Measurements from ENCODE around the gene EEF1AKMT3.
A peak's percentile ranks its signal among the peaks of the same experiment; 100 is the strongest.

Gene EEF1AKMT3

DNA sequence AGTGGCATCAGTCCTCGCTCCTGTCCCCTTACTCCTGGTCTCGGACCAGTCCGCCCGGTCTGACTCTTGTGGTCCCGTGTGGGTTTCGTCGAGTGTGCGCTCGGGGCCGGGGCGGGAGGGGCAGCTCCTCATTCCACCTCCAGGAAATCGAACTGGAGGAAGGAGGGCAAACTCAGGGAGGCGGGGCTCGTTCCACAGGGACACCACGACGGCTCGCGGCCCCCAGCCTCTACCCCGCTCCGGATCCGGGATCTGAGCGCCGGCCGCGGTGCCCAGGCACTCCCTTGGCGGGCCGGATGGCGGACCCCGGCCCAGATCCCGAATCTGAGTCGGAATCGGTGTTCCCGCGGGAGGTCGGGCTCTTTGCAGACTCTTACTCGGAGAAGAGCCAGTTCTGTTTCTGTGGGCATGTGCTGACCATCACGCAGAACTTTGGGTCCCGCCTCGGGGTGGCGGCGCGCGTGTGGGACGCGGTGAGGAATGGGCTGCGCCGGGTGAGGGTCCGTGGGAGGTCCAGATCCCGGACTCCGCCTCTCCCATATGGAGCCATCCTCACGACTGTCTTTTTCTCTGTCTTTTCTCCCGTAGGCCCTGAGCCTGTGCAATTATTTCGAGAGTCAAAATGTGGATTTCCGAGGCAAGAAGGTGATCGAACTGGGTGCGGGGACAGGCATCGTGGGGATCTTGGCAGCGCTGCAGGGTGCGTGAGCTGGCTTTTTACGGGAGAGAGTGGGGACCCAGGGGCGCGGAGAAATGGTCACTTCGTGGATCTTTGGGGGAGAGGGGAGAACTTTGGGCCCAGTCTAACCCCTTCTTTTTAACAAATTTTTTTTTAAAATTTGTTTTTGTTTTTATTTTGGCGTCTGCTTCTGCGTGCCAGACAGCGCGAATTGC is at the start of gene EEF1AKMT3:
TSS of gene EEF1AKMT3 (plus strand) at position 186 of the 894 bp plus-strand sequence. CDS start at position 297, 111 bp downstream.
- DNase-seq, result no peak

DNA sequence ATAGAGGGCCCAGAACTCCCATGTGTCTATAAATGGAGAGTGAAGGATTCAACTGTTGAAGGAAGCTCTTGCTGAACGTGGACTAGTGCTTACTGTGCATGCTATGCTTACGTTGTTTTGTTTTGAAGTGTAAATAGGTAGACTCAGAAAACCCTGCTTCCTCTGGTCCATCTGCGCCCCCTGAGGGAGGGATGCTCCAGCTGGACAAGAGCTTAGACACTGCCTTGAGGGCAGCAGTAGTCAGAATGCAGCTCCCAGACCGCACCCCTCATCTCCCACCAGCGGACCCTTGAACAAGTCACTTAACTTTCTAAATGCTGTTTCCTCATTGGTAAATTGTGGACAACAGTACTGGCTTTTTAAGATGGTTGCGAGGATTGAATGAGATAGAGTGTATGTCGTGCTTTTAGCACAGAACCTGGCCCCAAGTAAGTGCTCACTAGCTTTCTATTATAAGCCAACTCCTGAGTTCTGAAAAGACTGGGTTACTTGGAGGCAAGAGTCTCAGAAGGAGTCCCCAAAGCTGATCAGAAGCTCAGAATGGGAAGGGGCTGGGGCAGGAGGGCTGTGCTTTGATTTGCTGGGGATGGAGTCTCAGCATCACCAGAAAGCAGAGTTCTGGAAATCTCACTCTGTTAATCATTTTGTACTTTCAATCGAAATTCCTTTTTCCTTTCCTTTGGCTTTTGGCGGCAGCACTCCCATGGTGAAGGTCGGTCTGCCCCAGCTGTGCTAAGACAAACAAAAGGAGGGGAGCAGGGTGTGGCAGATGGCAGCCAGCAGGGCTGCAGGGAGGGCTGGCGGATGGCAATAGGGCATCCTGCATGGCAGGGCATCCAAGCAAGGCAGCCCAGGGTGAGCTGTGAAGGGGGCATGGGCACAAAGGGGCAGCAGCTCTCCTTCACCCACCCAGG is 49.4 kb upstream of the EEF1AKMT3 start:
- DNase-seq, result no peak

DNA sequence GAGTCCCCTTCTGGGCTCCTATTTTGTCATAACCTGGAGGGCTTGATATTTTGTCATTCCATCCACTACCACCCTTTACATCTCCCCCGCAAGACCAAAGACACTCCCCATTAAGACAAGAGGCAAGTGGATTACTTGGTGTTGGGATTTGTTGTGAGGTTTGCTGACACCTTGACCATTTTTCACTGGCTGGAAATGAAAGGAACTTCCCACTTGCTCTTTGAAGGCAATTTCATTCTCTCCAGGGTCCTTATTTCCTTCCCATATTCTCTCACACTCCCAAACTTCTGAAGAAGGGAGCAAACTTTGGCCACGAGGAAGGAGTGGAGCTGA is 48.8 kb upstream of the EEF1AKMT3 start:
- no peak for DNase-seq

DNA sequence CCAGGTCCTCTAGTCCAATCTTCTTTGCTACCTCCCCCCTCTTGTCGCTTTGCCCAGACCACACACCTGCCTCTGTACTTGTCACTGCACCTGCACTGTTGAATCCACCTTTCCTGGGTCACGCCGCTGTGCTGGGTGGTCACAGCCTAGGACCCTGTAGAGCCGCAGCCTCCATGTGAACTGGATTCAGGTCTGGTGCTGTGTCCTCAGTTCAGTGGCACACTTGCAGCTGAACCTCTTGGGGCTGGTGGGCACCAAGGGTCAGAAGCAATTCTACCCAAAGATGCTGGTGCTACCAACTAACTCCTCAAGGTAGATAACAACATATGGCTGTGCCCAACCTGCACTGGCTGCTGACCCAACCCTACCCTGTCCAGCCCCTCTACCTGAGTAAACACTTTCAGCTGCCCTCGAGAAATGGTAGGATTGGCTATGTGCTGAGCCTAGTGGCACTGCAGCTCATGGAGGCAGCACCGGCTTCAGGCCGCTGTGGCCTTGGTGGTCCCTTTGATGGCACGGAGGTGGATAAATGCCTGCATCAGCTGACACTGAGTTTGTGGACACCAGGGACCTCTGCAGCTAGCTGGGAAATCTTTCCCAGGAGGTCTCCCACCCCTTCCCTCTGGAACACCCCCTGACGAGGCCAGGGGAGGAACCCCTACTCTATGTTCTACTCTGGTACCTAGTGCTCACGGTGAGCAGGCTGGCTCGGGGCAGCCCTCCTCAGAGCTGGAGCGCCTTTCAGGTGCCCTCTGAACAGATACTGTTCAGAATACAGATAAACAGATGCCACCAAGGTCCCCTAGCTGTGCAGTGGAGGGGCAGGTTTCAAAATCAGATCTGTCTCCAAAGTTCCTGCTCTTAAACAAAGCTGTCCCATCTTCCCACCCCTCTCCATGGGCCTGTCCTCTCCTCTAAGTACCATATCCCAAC is 48.1 kb upstream of the EEF1AKMT3 start:
- no peak for DNase-seq

DNA sequence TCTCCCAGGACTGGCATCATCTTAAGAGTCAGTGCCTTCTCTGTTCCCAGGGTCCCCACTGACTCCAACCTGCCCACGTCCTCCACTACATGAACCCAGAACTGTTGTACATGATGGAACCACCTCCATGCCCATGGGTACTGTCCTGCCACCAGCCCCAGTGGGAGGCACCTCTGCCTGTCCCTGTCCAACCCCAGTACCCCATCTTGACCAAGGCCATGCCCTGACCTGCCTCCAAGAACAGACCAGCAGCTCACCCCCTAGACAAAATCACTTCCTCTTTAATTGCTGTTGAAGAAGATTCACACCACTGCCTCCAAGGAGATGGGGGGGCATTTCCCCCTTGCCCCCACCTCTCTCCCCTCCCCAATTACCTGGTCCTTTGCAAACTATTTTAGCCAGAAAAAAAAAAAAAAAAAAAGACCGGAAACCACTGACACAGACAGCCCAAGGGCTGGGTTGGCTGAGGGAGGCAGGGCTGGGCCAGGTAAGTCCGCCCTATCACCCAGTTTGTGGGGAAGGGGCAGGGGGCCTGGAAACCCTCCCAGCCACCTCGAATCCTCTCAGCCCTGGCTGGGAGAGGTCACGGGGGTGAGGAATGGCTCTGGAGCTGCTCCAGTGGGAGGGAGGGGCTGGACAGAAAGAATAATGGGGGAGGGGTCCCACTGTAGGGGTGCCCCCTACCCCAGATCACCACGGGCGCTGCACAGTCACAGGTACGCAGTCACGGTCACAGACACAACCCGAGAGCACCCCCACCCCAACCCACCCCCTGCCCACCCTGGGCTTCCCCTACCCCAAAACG is 47.3 kb upstream of the EEF1AKMT3 start:
- no peak for DNase-seq

DNA sequence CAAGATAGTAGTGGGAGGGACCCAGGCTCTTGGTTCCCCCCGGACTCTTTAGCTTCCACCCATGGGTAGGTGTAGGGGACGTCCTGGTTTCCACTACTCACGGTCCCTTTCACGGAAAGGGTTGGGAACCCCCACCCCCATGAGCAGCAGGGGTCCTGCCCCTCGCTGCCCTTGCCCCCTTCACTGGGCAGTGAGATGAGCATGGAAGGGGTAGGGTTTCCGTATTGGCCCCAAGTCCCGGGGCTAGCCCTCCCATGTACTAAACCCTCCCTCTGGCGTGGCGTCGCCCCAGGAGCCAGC is 46.6 kb upstream of the EEF1AKMT3 start:
- DNase-seq, result no peak

DNA sequence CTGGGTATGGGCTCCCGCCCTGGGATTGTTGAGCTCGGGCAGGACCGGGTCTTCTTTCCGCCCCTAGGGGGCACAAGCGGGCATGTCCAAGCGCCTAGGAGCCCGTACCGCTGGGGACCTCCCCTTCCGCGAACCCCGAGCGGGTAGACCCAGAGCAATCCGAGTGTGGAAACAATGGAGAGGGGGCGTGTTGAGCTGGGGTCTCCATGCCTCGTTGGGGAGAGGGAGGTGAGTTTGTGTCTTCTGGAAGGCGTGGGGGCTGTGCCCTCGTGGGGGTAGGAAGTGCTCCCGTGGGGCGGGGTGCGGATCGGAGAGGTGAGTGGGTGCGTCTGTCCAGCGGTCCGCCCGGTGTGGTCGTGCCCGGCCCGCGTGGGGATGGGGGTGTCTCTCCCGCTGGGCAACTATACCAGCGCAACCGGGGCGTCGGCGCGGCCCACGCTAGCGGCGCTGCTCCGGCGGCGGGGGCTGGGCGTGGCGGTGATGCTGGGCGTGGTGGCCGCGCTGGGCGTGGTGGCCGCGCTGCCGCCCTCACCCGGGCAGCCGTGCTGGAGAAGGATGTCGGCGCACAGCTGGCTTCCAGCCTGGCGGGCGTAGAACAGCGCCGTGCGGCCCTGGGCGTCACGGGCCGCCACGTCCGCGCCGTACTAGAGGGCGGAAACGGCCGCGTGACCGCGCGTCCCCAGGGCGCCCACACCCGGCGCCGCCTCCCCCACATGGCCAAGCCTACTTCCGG is 46.1 kb upstream of the EEF1AKMT3 start:
- peak; percentile 61 for DNase-seq

DNA sequence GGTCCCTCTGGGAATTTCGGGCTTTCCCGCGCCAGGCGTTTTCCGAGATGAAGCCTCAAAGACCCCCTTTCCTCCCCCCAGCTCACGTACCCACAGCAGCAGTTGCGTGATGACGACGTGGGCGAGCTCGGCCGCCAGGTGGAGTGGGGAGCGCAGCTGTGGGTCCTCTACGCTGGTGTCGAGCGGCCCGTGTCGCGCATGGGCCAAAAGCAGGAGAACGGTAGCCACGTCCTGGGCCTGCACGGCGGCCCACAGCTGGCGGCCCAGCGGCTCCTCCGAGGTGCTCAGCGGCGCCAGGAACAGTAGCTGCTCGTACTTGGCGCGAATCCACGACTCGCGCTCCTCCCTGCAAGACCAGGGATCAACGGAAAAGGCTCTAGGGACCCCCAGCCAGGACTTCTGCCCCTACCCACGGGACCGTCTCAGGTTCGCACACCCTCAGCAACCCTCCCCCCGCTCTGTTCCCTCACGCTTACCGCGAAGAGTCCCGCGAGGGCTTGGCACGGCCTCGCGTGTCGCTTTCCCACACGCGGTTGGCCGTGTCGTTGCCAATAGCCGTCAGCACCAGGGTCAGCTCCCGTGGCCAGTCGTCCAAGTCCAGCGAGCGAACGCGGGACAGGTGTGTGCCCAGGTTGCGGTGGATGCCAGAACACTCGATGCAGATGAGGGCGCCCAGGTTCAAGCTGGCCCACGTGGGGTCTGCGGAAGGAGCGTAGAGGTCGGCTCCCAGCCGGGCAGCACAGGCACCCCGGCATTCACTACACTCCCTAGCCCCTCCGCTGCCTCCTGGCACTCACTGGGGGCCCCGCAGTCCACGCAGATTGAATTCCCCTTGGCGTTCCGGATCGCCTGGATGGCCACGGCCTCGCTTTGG is 45.3 kb upstream of the EEF1AKMT3 start:
- DNase-seq, result no peak

DNA sequence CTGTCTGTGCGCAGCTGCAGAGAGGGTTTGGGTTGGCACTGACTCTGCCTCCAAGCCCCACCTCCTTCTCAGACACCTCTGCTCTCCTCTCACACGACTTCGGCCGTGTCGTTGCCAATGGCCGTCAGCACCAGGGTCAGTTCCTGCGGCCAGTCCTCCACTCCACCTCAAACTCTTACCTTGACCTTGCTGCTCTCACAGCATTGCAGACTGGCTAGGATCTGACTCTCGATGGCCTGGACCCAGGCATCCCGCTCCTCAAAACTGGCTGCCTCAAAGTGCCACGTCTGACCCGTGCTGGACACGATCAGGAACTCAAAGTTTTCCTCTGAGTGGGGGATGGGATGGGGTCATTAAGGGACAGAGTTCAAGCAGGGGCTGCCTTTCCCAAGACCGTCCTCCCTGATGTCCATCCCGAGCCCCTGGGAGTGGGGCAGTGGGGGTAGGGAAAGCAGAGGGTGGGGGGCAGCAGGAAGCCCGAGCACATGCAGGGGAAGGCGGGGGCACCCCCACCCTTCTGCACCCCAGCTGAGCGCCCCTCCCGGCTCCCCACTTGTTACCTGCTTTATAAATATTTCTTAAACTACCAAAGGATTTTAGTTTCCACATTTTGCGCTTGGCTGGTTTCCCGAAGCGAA is 44.5 kb upstream of the EEF1AKMT3 start:
- peak; percentile 33 for DNase-seq

DNA sequence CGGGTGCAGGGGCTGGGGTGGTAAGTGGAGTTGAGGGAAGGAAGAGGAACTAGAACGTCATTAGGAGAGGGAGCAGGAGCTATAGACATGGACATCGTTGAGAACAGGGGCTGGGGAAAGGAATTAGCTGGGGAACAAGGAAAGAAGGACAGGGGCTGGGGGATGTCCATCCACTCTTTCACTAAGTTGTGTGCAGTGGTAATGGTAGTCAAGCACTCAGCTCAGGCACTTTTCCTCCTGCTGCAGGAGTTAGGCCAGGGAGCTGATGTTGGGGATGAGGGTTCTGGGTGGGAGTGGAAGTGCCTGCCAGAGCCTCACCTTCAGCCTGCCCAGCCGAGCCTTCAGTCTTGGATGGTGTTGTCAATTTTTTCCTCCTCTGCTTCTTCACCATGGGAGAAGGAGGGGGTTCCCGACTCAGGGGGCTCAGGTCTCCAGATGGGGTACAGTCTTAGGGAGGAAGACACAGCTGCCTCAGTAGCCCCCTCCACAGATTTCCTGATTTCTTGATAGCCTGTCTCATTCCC is 43.0 kb upstream of the EEF1AKMT3 start:
- peak; percentile 33 for DNase-seq

DNA sequence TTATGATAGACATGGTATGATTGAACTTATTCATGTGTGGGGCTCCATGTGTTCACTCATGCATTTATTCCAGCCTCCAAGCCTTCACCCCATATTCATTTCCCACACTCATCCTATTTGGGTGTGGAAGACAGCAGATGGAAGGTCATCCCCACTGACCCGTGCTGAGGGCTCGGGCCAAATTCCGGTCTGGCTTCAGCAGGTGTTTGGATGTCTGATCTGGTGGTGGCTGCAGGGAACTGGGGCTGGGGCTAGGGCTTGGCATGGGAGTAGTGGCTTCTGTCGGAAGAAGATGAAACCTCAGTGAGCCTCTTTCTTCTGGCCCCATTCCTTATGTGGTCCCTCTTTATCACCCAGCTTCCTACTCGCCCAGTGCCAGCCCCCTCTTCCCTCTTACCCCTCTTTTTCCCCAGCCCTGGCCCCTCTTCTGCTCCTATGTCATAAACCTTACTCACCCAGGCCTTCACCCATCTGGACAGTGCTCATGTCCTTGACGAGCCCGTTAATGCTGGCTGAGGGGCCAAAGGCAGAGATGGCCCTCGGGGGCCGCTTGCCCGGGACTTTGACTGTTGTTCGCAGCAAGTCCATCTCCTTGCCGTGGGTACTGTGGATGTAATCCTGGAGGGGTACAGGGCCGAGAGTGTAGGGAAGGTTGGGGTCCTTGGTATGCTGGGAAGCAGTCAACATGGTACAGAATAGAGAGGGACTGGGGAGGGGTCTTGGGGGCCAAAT is 41.9 kb upstream of the EEF1AKMT3 start:
- DNase-seq, result no peak

DNA sequence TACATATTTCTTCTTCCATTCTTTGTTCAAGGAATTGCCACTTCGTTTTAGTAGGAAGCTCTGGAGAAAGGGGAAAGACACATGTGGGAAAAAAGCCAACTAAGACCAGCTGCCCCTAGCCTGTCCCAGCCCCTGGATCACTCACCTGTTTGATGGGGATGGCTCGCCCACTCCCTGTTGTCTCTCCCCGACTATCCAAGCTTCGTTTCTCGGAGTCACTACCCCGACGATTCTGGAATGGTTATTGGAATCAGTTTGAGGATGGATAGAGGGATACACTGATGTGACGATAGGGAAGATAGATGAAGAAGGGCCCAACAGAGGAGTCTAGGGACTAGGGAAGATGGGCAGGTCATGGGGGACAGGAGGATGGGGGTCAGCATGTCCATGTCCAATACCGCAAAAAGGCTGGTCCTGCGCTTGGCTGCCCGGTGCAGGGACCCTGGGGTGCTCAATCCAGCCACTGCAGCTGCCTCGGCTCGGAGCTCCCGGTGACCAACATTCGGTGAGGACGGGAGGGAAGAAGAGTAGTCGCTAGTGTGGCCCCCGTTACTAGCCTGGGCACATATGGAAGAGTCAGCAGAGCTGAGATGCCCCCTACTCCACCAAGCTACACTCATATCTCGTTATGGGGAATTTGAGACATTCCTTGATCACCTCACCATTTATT is 40.9 kb upstream of the EEF1AKMT3 start:
- DNase-seq, result no peak

DNA sequence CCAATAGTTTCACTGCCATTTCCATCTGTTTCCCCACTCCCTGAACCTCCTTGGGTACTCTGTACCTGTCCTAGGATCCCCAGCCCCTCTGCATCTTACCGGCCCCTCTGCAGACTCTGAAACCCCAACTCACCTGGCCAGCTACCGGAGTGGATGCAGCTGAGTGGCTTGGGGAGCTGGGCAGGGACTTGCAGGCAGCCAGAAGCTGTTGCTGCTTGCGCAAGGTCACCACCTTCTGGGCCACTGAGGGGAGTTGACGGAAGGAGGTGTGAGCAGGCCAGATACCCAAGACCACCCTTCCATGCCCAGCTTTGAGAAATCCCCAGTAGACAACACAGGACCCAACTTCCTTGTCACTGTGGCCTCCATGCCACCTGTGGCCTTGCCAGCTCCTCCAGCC is 40.1 kb upstream of the EEF1AKMT3 start:
- no peak for DNase-seq

DNA sequence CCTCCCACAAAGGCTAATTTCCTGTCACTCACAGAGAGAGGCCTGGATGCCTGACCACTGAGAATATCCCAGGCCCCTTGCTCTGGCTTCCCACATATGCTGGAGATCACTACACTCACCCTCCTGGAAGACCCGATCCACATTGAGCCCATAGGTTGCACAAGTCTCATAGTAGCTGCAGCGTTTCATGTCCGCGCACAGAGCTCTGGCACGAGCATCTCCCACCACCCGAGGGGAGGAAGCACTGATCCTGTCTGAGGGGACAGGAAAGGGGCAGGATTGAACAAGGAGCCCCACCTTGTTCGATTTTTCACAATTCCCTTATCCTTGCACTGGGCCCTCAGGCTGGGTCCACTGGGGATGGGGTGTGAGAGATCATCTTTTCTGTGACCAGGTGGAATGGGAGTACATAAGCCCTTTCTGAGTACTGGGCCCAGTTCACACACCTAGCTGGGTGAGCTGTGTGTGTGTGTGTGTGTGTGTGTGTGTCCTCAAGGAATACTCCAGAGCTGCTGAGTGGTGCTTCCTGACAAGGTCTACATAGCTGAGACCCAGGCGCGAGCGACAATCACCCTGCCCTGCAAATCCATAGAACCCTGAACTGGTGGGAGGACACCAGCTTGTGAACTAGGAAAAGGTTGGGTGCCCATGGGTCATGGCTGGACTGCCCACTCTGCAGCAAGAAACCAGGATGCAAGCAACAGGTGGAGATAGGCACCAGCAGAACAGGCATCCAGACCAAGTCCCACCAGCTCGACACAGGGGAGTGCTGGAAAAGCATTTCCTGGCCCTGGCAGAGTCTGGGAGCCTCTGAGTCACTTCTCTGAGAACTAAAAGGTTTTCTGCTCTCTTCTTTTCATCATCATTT is 39.5 kb upstream of the EEF1AKMT3 start:
- no peak for DNase-seq

DNA sequence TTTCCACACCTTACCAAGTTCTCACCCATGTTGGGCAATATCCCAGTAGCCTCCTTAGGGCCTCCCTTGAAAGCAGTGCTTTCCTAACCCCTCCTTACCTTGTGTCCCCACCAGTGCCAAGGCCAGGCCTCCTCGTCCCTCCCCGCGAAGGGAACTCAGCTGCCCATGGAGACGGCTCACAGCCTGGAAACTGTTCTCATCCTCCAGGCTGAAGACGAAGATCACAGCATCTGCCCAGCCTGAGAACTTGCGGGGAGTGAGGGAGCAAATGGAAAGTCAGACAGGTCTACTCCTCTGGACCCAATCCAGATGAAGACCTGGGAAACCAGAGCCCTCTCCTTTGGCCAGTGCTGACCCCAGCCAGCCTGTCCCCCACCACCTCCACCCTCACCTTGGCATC is 38.5 kb upstream of the EEF1AKMT3 start:
- no peak for DNase-seq

DNA sequence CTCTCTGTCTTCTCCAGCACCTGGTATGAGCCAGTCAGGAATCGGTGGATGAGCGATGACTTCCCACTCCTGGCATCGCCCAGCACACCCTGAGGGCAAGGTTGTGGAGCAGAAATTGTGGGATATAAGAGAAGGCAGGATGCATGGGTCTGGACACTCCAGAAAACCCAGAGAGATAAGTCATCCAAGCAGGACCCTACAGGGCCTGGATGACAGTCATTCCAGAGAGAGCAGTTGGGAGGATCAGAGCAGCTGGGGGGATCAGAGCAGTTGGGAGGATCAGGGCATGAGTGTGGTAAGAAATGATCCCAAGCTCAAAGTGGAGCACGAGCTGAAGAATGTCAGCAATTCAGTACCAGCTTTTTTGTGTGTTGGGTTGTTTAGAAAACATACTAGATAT is 37.8 kb upstream of the EEF1AKMT3 start:
- DNase-seq, result no peak

DNA sequence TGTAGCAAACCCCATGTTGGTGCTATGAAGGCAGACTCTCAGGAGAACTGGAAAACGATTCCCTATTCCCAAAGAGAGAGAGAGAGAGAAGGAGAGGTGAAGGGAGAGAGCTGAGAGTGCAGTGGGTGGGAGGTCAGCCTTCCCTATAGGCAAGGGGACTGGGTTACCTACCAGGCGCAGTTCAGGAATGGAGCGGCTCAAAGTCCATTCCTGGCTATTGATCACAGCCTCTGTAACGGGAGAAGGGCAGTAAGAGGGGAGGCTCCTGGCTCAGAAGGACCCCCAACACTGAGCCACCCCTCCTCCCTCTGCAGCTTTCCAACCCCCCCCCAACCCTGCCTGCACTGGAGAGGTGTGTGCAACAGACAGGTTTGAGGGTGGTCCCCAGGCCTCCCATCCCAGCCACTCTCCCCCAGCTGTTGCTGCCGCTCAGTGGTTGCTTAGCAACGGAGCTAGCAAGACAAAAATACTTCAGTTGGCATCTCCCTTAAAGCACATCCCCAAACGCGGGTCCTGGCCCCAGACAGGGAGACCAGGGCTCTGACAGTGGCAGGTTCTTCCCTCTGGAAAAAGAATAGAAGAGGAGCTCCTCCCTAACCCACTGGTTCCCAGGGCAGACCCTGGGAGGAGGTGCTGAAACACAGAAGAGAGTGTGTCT is 37.1 kb upstream of the EEF1AKMT3 start:
- DNase-seq, result no peak

Data from activated CD8-positive, alpha-beta memory T cell treated with anti-CD3 and anti-CD28 coated beads, Interleukin-2, amount 50 U/mL, for 48 hours (primary cell).